ENCODE results near the gene DHH. TPM values are rescaled to one million over a fixed set of nuclear protein-coding genes. Genes with fewer than 3 reads are reported as not detected.

The DHH gene
- total RNA-seq, 2 donors from 2014 or later = 0.35 to 0.56 TPM

GRCh38 chr12:49051777-49052438 lies 42.7 kb downstream of the DHH start:
- H3K4me3 ChIP-seq = no peak overlapping the region
- TF ChIP-seq CTCF (IDR thresholded peaks at IDR 0.05) = no peak
- no peak overlapping the region for H3K27ac ChIP-seq
- DNase-seq (ENCODE audit: low spot score) = no peak
- H3K36me3 ChIP-seq = peaks cover 82% of the 10 kb centered on the region
- no peaks in the 10 kb centered on the region for H3K9me3 ChIP-seq
- peaks cover 0 to 19% of the 10 kb centered on the region in 2 donors for H3K4me1 ChIP-seq
- H3K27me3 ChIP-seq = no peaks in the 10 kb centered on the region

GRCh38 chr12:49051373-49051764 lies 43.2 kb downstream of the DHH start:
- TF ChIP-seq CTCF (IDR thresholded peaks at IDR 0.05) = no peak

GRCh38 chr12:49050507-49051372 lies 43.9 kb downstream of the DHH start:
- Histone ChIP-seq H3K4me3 (no peak overlapping the region), H3K4me1 (peaks cover 0 to 7% of the 10 kb centered on the region in 2 donors), H3K36me3 (peaks cover 94% of the 10 kb centered on the region), H3K27ac (no peak overlapping the region), H3K27me3 (no peaks in the 10 kb centered on the region), H3K9me3 (no peaks in the 10 kb centered on the region)
- TF ChIP-seq CTCF (IDR thresholded peaks at IDR 0.05) = no peak
- DNase-seq (ENCODE audit: low spot score) = no peak

More at GRCh38 chr12:49051373-49051764, 43.2 kb downstream of the DHH start:
- Histone ChIP-seq H3K4me3 (no peak overlapping the region), H3K36me3 (peaks cover 87% of the 10 kb centered on the region), H3K27ac (no peak overlapping the region), H3K4me1 (peaks cover 0 to 13% of the 10 kb centered on the region in 2 donors), H3K9me3 (no peaks in the 10 kb centered on the region), H3K27me3 (no peaks in the 10 kb centered on the region)
- DNase-seq (ENCODE audit: low spot score) = no peak

- Histone ChIP-seq H3K9me3 (no peaks in the 10 kb centered on the region), H3K27me3 (no peaks in the 10 kb centered on the region), H3K4me3 (no peak overlapping the region), H3K36me3 (peaks cover 100% of the 10 kb centered on the region), H3K27ac (no peak overlapping the region), H3K4me1 (no peaks in the 10 kb centered on the region)
- no peak for DNase-seq (ENCODE audit: low spot score)
- no peak for TF ChIP-seq CTCF (IDR thresholded peaks at IDR 0.05)
These were observed 44.9 kb downstream of the DHH start for GRCh38 chr12:49049566-49050224.

GRCh38 chr12:49048953-49049352 lies 45.6 kb downstream of the DHH start:
- TF ChIP-seq CTCF (IDR thresholded peaks at IDR 0.05) = no peak
- no peaks in the 10 kb centered on the region for H3K9me3 ChIP-seq

More at GRCh38 chr12:49048953-49049352, 45.6 kb downstream of the DHH start:
- Histone ChIP-seq H3K4me3 (no peak overlapping the region), H3K36me3 (peaks cover 100% of the 10 kb centered on the region), H3K27ac (no peak overlapping the region), H3K27me3 (no peaks in the 10 kb centered on the region), H3K4me1 (no peaks in the 10 kb centered on the region)
- no peak for DNase-seq (ENCODE audit: low spot score)
